ENCODE measurements around the gene TGFB3.
"Not testable (repeated sequence)": the region's sequence is repeated elsewhere in the genome, so short reads cannot be mapped to it uniquely, and the experiment has no call there.

Gene TGFB3

GRCh38 chr14:76015191-76015590, 33.4 kb upstream of the TGFB3 start:
- DNase-seq (ENCODE audit: low read depth) = no peak
- TF ChIP-seq CTCF (IDR thresholded peaks at IDR 0.05; ENCODE audit: insufficient read depth, low read depth, low read length, missing control alignments) = no peak
- H3K4me3 ChIP-seq (ENCODE audit: low read depth, low read length) = no peak overlapping the region

GRCh38 chr14:76012354-76012753, 30.6 kb upstream of the TGFB3 start:
- H3K4me3 ChIP-seq (ENCODE audit: low read depth, low read length) = no peak overlapping the region
- no peak for DNase-seq (ENCODE audit: low read depth)
- no peak for TF ChIP-seq CTCF (IDR thresholded peaks at IDR 0.05; ENCODE audit: insufficient read depth, low read depth, low read length, missing control alignments)

- no peak for DNase-seq (ENCODE audit: low read depth)
- H3K4me3 ChIP-seq (ENCODE audit: low read depth, low read length) = no peak overlapping the region
- TF ChIP-seq CTCF (IDR thresholded peaks at IDR 0.05; ENCODE audit: insufficient read depth, low read depth, low read length, missing control alignments) = no peak
These were observed 30.1 kb upstream of the TGFB3 start for GRCh38 chr14:76011930-76012329.

GRCh38 chr14:76009627-76010026, 27.8 kb upstream of the TGFB3 start:
- DNase-seq (ENCODE audit: low read depth); H3K4me3 ChIP-seq (ENCODE audit: low read depth, low read length): not testable (repeated sequence)

- TF ChIP-seq CTCF (IDR thresholded peaks at IDR 0.05; ENCODE audit: insufficient read depth, low read depth, low read length, missing control alignments) = no peak
- no peak overlapping the region for H3K4me3 ChIP-seq (ENCODE audit: low read depth, low read length)
- no peak for DNase-seq (ENCODE audit: low read depth)
These were observed 26.1 kb upstream of the TGFB3 start for GRCh38 chr14:76007852-76008251.

- TF ChIP-seq CTCF (IDR thresholded peaks at IDR 0.05; ENCODE audit: insufficient read depth, low read depth, low read length, missing control alignments) = no peak
- no peak for DNase-seq (ENCODE audit: low read depth)
- H3K4me3 ChIP-seq (ENCODE audit: low read depth, low read length) = no peak overlapping the region
These were observed 25.6 kb upstream of the TGFB3 start for GRCh38 chr14:76007379-76007778.

- DNase-seq (ENCODE audit: low read depth) = no peak
- TF ChIP-seq CTCF (IDR thresholded peaks at IDR 0.05; ENCODE audit: insufficient read depth, low read depth, low read length, missing control alignments) = no peak
- H3K4me3 ChIP-seq (ENCODE audit: low read depth, low read length) = no peak overlapping the region
These were observed 24.5 kb upstream of the TGFB3 start for GRCh38 chr14:76006253-76006652.

GRCh38 chr14:76002383-76002782, 20.6 kb upstream of the TGFB3 start:
- DNase-seq (ENCODE audit: low read depth) = no peak
- no peak overlapping the region for H3K4me3 ChIP-seq (ENCODE audit: low read depth, low read length)
- no peak for TF ChIP-seq CTCF (IDR thresholded peaks at IDR 0.05; ENCODE audit: insufficient read depth, low read depth, low read length, missing control alignments)

All from GM12865 (cell line).